GM12891 (cell line): ENCODE results near the gene THAP7.

ENCODE experiments used
- DNase-seq: peaks from one replicate; pipeline ENCODE4 v3.0.0; 2011; ENCODE audit warnings: low spot score; ENCODE audit not compliant: insufficient read length
- FAIRE-seq: peaks from 2 replicates; lab custom pipeline; 2011; peaks lifted over from hg19 to GRCh38; lab: Jason Lieb, UNC
- PAX5 ChIP-seq: IDR thresholded peaks from 2 replicates; pipeline ENCODE4 v1.6.1; 2011; ENCODE audit warnings: low read length, moderate library complexity, mild to moderate bottlenecking; ENCODE audit not compliant: insufficient read depth, severe bottlenecking
- POLR2A ChIP-seq: IDR thresholded peaks from 2 replicates; pipeline ENCODE4 v1.6.1; 2011; ENCODE audit warnings: low read depth, low read length, control low read depth
- POLR2AphosphoS5 ChIP-seq: IDR thresholded peaks from 2 replicates; pipeline ENCODE4 v1.6.1; 2011; ENCODE audit warnings: low read depth, low read length, control low read depth
- POU2F2 ChIP-seq: IDR thresholded peaks from 2 replicates; pipeline ENCODE4 v1.6.1; 2011; ENCODE audit warnings: low read depth, mild to moderate bottlenecking, control low read depth, low read length, moderate library complexity
- SPI1 ChIP-seq: IDR thresholded peaks from 2 replicates; pipeline ENCODE4 v1.6.1; 2011; ENCODE audit warnings: low read depth, low read length, control low read depth
- TAF1 ChIP-seq: IDR thresholded peaks from 2 replicates; pipeline ENCODE4 v1.6.1; 2011; ENCODE audit warnings: low read depth, low read length, control low read depth

Gene THAP7

DNA sequence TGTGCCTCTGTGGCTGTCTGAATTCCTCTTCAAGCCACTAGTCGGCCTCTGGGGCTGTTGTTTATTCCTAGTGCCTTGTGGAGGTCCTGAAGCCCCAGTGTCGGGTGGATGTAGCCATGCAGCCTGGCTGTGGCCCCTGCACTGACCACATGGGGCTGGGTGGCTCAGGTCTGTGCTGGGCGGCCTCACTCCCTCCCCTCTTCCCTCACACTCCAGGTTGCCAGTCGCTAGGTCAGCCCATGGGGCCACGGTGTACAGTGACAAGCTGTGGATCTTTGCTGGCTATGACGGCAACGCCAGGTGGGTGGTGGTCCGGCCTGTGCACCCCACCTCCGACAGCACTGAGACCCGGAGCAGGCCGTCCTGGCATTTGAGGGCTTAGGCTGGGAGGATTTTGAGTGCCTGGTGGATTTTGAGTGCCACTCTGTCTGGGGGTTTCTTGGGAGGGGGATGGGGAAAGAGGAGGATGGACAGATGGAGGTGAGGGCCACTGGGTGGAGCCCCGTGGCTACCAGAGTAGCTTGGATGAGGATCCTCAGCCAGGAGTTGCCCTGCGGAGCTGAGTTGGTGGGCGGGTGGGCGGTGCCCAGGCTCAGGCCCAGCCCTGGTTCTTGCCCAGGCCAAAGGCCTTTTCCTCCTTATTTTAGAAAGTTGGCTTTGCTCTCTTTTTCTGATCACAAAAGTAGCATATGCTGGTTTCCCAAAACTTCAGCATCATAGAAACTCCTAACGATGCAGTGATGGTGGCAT lies 13.2 kb downstream of the THAP7 start:
- TF ChIP-seq TAF1 (no peak), POU2F2 (no peak), POLR2A (no peak), PAX5 (no peak), SPI1 (no peak), POLR2AphosphoS5 (no peak)
- no peak for DNase-seq
- FAIRE-seq, result no peak

GRCh38 chr22:20987375-20987774 lies 14.5 kb downstream of the THAP7 start:
- TF ChIP-seq POU2F2 (no peak), TAF1 (no peak), SPI1 (no peak), POLR2AphosphoS5 (no peak), PAX5 (no peak), POLR2A (no peak)
- no peak for FAIRE-seq
- DNase-seq, result no peak

- FAIRE-seq (no peak), DNase-seq (no peak)
Observed at GRCh38 chr22:20986365-20986764, 15.6 kb downstream of the THAP7 start.

DNA sequence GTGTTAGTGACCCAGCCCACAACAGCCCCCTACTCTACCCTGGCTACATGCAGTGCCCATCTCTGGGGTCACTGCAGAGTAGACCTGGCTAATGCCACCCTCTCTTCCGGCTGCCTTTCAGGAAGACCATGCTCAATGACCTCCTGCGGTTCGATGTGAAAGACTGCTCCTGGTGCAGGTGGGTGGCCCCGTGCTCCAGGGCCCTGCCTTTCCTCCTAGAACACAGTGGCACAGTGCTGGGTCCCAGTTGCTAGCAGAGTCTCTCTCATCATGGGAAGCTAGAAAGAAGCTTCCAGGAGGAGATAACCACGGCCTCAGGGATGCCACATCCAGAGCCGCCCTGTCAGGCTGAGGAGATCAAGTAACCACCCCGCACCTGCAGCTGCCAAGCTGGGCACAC lies 16.2 kb downstream of the THAP7 start:
- no peak for TF ChIP-seq TAF1
- TF ChIP-seq POU2F2, result no peak
- TF ChIP-seq PAX5, result no peak
- no peak for TF ChIP-seq SPI1
- no peak for TF ChIP-seq POLR2A
- no peak for TF ChIP-seq POLR2AphosphoS5
- no peak for FAIRE-seq
- no peak for DNase-seq

More at GRCh38 chr22:20986365-20986764, 15.6 kb downstream of the THAP7 start:
- TF ChIP-seq POLR2A, result no peak
- no peak for TF ChIP-seq SPI1
- no peak for TF ChIP-seq PAX5
- no peak for TF ChIP-seq POLR2AphosphoS5
- no peak for TF ChIP-seq POU2F2
- TF ChIP-seq TAF1, result no peak

GRCh38 chr22:20983081-20983771 lies 18.7 kb downstream of the THAP7 start:
- FAIRE-seq (no peak), DNase-seq (no peak)
- no peak for TF ChIP-seq PAX5
- TF ChIP-seq POLR2AphosphoS5, result no peak
- no peak for TF ChIP-seq TAF1
- no peak for TF ChIP-seq SPI1
- no peak for TF ChIP-seq POU2F2
- no peak for TF ChIP-seq POLR2A

GRCh38 chr22:20982563-20982882 lies 19.4 kb downstream of the THAP7 start:
- FAIRE-seq (no peak), DNase-seq (no peak)
- no peak for TF ChIP-seq POU2F2
- no peak for TF ChIP-seq TAF1
- no peak for TF ChIP-seq POLR2AphosphoS5
- TF ChIP-seq PAX5, result no peak

DNA sequence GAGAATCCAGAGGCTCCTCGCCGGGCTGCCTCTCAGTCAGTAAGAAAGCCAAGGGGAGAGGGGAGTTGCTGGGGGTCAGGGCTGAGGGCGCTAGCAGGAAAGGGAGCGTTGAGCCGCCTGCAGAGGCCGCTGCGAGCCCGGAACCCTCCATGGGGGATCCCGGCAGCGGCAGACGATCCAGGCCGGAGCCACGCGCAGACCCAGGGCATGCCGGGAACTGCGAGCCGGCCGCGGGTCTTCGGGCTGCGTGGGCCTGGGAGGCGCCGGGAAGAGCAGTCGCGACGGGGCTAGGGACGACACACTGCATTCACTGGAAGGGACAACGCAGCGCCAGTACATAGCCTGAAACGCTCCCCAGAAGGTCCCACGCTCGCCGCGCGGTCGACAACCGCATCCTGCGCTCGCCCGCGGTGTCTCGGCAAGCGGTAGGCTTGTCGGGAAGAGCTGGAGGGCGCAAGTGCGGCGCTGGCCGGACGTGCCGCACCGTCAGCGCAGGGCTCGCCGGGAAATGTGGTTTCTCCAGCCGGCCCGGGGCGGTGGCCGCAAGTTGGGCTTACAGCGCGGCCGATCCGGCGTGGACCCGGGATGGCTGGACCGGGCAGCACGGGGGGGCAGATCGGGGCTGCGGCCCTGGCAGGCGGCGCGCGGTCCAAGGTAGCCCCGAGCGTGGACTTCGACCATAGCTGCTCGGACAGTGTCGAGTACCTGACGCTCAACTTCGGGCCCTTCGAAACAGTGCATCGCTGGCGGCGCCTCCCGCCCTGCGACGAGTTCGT lies 19.9 kb downstream of the THAP7 start, which contains the start of gene LZTR1:
Gene LZTR1, plus strand, starts transcription at position 511 of the 776 bp plus-strand sequence. Its CDS starts 75 bp downstream, at position 586.
- TF ChIP-seq POU2F2 (peak; percentile 59; the same call in 1 of the 2 replicates), POLR2AphosphoS5 (peak; percentile 97), SPI1 (0 out of 2 replicates have a peak, but pooled peaks have one; percentile 13), TAF1 (peak; percentile 84), PAX5 (no peak), POLR2A (peak; percentile 95)
- FAIRE-seq (peak; percentile 98), DNase-seq (peak; percentile 94)

DNA sequence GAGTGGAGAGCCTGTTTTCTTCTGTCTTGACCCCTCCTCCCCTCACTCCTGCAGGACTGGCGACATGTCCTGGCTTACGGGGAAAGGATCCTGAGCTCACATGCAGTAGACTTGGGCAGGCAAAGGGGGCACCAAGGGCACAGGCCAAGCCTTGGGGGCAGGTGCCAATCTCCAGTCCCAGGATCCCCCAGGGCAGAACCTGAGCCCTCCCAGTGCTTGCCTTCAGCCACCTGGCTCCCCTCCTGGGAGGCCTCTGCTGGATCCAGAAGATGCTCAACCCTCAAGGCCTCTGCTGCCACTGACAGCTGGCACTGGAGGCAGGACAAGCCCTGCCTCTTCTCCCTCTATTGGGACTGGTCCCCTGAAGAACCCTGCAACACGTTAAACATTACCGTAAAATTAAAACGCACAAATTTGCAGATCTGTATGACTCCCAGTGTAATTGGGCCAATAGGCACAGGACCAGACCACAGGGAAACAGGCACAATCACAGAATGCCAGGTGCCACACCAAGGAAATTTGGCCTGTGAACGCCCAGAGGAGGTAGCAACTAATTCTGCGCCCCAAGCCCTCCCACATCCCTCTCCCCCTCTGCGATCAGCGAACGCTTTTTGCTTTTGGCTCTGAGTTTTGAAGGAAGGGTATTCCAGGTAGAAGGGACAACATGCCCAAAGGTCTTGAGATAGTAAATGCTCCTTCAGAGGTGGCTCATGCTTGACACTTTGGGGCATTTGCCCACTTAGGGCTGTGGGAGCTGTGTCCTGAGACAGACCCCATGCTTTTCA lies 20.8 kb downstream of the THAP7 start:
- no peak for DNase-seq
- no peak for FAIRE-seq
- TF ChIP-seq POU2F2 (no peak), POLR2AphosphoS5 (no peak), SPI1 (no peak), PAX5 (no peak), POLR2A (no peak), TAF1 (no peak)

DNA sequence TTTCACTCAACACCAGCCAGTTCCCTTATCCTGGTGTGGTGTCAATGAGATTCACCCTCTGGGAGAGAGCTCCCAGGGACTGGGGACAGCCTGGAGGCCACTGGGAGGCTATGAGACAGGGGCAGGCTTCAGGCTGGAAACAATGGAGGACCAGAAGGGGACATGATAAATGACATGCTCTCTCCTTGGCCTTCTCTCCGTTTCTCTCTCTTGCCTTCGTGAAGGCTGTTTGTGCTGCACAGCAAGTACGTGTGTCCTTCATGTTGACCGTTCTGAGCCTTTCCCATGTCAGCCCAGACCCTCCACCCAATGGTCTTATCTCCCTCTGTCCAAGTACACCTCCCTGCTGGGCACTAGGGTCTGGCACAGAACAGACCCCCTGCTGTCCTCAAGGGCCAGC lies 21.4 kb downstream of the THAP7 start:
- TF ChIP-seq POU2F2, result no peak
- no peak for TF ChIP-seq POLR2A
- TF ChIP-seq PAX5, result no peak
- TF ChIP-seq POLR2AphosphoS5, result no peak
- TF ChIP-seq TAF1, result no peak
- no peak for TF ChIP-seq SPI1
- DNase-seq (no peak), FAIRE-seq (no peak)
